Pons (tissue), 1 donor: ENCODE data around the gene PRKCE.

ENCODE experiments used
- DNase-seq: peaks from one replicate; pipeline ENCODE4 v3.0.0-alpha.2; 2016; ENCODE audit warnings: low spot score

The PRKCE gene

GRCh38 chr2:45992021-45992740 lies 340.7 kb downstream of the PRKCE start:
- DNase-seq = no peak

- peak; percentile 2 for DNase-seq
Observed at GRCh38 chr2:45992741-45993475, 341.4 kb downstream of the PRKCE start.

- DNase-seq = peak; percentile 83
Observed at GRCh38 chr2:45993476-45993991, 342.1 kb downstream of the PRKCE start.

- no peak for DNase-seq
Observed at GRCh38 chr2:45994060-45994459, 342.6 kb downstream of the PRKCE start.

- no peak for DNase-seq
Observed at GRCh38 chr2:46000660-46001059, 349.2 kb downstream of the PRKCE start.

- DNase-seq = no peak
Observed at GRCh38 chr2:46001290-46001689, 349.8 kb downstream of the PRKCE start.

- DNase-seq = no peak
Observed at GRCh38 chr2:46001741-46002506, 350.4 kb downstream of the PRKCE start.

GRCh38 chr2:46002507-46002883 lies 351.0 kb downstream of the PRKCE start:
- no peak for DNase-seq

GRCh38 chr2:46002947-46003346 lies 351.5 kb downstream of the PRKCE start:
- DNase-seq = no peak

- DNase-seq = no peak
Observed at GRCh38 chr2:46003903-46004473, 352.5 kb downstream of the PRKCE start.

- no peak for DNase-seq
Observed at GRCh38 chr2:46006473-46007025, 355.1 kb downstream of the PRKCE start.

GRCh38 chr2:46007412-46007811 lies 355.9 kb downstream of the PRKCE start:
- no peak for DNase-seq

- no peak for DNase-seq
Observed at GRCh38 chr2:46008091-46008870, 356.8 kb downstream of the PRKCE start.

- DNase-seq = no peak
Observed at GRCh38 chr2:46009315-46009714, 357.8 kb downstream of the PRKCE start.

- no peak for DNase-seq
Observed at GRCh38 chr2:46009772-46010171, 358.3 kb downstream of the PRKCE start.

- DNase-seq = no peak
Observed at GRCh38 chr2:46010223-46010924, 358.9 kb downstream of the PRKCE start.

- DNase-seq = peak; percentile 64
Observed at GRCh38 chr2:46010925-46011490, 359.5 kb downstream of the PRKCE start.

- no peak for DNase-seq
Observed at GRCh38 chr2:46012618-46013240, 361.3 kb downstream of the PRKCE start.

- no peak for DNase-seq
Observed at GRCh38 chr2:46013726-46014125, 362.3 kb downstream of the PRKCE start.
